Natural killer cell (primary cell): Measurements from ENCODE around the gene ASIC3. TPM values are rescaled to one million over a fixed set of nuclear protein-coding genes. Genes with fewer than 3 reads are reported as not detected.

ENCODE experiments used
- ATAC-seq, 3 donors: fragments of 150-1000 bp in 2 of 3; fragments of 200-7000 bp in 1 of 3; cut with Tn5 transposase; 1 replicate in 1 of 3; 2 replicates in 2 of 3; pipeline ENCODE4 v1.10.0; 2021; ENCODE audit warnings: mild to moderate bottlenecking in 2 of 3, moderate library complexity in 2 of 3
- DNase-seq, 2 donors: peaks; one replicate each; pipeline versions ENCODE4 v3.0.0 to v3.0.0-alpha.2; 2013 to 2021; ENCODE audit warnings: mixed read lengths in 1 of 2
- H3K27ac ChIP-seq: one replicate; pipeline ENCODE4 v1.5.1; 2013; ENCODE audit warnings: mild to moderate bottlenecking, low read length
- H3K27me3 ChIP-seq: one replicate; pipeline ENCODE4 v1.6.1; 2013; ENCODE audit warnings: low read length; ENCODE audit not compliant: control insufficient read depth, insufficient read depth
- H3K36me3 ChIP-seq: one replicate; pipeline ENCODE4 v1.6.1; 2013; ENCODE audit warnings: low read length; ENCODE audit not compliant: control insufficient read depth, insufficient read depth
- H3K4me1 ChIP-seq: one replicate; pipeline ENCODE4 v1.6.1; 2013; ENCODE audit warnings: low read length; ENCODE audit not compliant: control insufficient read depth, insufficient read depth
- H3K4me3 ChIP-seq: one replicate; pipeline ENCODE4 v1.5.1; 2013; ENCODE audit warnings: low read length
- H3K9me3 ChIP-seq: one replicate; pipeline ENCODE4 v1.6.1; 2013; ENCODE audit warnings: low read length; ENCODE audit not compliant: control insufficient read depth, insufficient read depth
- H3K27ac Mint-ChIP-seq, 2 donors: one replicate each; pipeline ENCODE4 v1.8.0; 2022; ENCODE audit warnings: mild to moderate bottlenecking in 2 of 2, mixed read lengths in 2 of 2, moderate library complexity in 1 of 2
- H3K27me3 Mint-ChIP-seq, 2 donors: one replicate each; pipeline ENCODE4 v1.8.0; 2022; ENCODE audit warnings: low read depth in 2 of 2, mixed read lengths in 2 of 2
- H3K36me3 Mint-ChIP-seq: one replicate; pipeline ENCODE4 v1.8.0; 2022; ENCODE audit warnings: mixed read lengths
- H3K4me1 Mint-ChIP-seq, 2 donors: one replicate each; pipeline ENCODE4 v1.8.0; 2022; ENCODE audit warnings: mixed read lengths in 2 of 2
- H3K4me3 Mint-ChIP-seq: one replicate; pipeline ENCODE4 v1.8.0; 2022; ENCODE audit warnings: mild to moderate bottlenecking, moderate library complexity, mixed read lengths
- H3K9me3 Mint-ChIP-seq, 2 donors: one replicate each; pipeline ENCODE4 v1.8.0; 2022; ENCODE audit warnings: mixed read lengths in 2 of 2
- CTCF ChIP-seq: fragments of 200-600 bp; IDR thresholded peaks from one replicate; pipeline ENCODE4 v1.8.0; 2022; ENCODE audit warnings: antibody characterized with exemption
- WGBS: methylation state at CpG from one replicate; pipeline ENCODE4 v1.1.7; 2013; ENCODE audit warnings: missing lambda C conversion rate; ENCODE audit not compliant: insufficient coverage; 5-methylcytosine and 5-hydroxymethylcytosine counted together
- intact Hi-C: fragments of 100-400 bp; cut with micrococcal nuclease; formaldehyde crosslinking; loops from one replicate; pipeline ENCODE4 v1.14.2; 2022
- total RNA-seq, 4 donors: library from RNA; stranded (reverse); fragments of 120-200 nt in 1 of 4; gene quantifications; one replicate each; pipeline versions ENCODE4 v1.2.3 to v1.2.4, GENCODE V29; 2013 to 2022

ASIC3 gene
- total RNA-seq, 3 donors from 2014 or later (not counting 1 experiment from before 2014, with no cell fraction given), result 5.7 to 7.9 (median 5.9) TPM

GRCh38 chr7:151008511-151009323 lies 39.6 kb upstream of the ASIC3 start:
- intact Hi-C loops, result no loop called here
- Mint-ChIP-seq H3K36me3 (no peaks in the 10 kb centered on the region), H3K4me1 (peaks cover 46 to 60% of the 10 kb centered on the region in 2 donors), H3K27me3 (peaks cover 0 to 8% of the 10 kb centered on the region in 2 donors), H3K9me3 (no peaks in the 10 kb centered on the region), H3K27ac (peak overlapping the region; percentile 76 to 85), H3K4me3 (peak overlapping the region; percentile 74)
- peak; percentile 72 for TF ChIP-seq CTCF
- no peaks in the 10 kb centered on the region for H3K27me3 ChIP-seq
- H3K4me1 ChIP-seq, result peaks cover 73% of the 10 kb centered on the region
- DNase-seq, result peak; percentile 77 to 87
- 71% methylated on average over 40 of the region's 40 CpGs for WGBS
- H3K36me3 ChIP-seq, result no peaks in the 10 kb centered on the region
- peak overlapping the region; percentile 14 for H3K27ac ChIP-seq
- H3K9me3 ChIP-seq, result no peaks in the 10 kb centered on the region
- peak; percentile 32 to 57 (median 49) for ATAC-seq
- H3K4me3 ChIP-seq, result no peak overlapping the region

GRCh38 chr7:151009327-151010036 lies 38.8 kb upstream of the ASIC3 start:
- intact Hi-C loops, result loop anchor here (5.0 to 10.0 kb wide), 2 partner anchors 32 to 345 kb away; partner anchors contain the start of gene KCNH2
- no peak overlapping the region for H3K4me3 Mint-ChIP-seq
- no peaks in the 10 kb centered on the region for H3K36me3 ChIP-seq
- no peak for TF ChIP-seq CTCF
- whole genome bisulfite sequencing, result 84% methylated on average over 21 of the region's 22 CpGs
- no peak for DNase-seq
- no peaks in the 10 kb centered on the region for H3K36me3 Mint-ChIP-seq
- H3K9me3 ChIP-seq, result no peaks in the 10 kb centered on the region
- H3K27ac Mint-ChIP-seq, result peak overlapping the region; percentile 94 to 95
- H3K4me3 ChIP-seq, result no peak overlapping the region
- H3K27ac ChIP-seq, result peak overlapping the region; percentile 67
- peaks cover 0 to 6% of the 10 kb centered on the region in 2 donors for H3K27me3 Mint-ChIP-seq
- peaks cover 52 to 67% of the 10 kb centered on the region in 2 donors for H3K4me1 Mint-ChIP-seq
- H3K27me3 ChIP-seq, result no peaks in the 10 kb centered on the region
- peaks cover 80% of the 10 kb centered on the region for H3K4me1 ChIP-seq
- no peaks in the 10 kb centered on the region for H3K9me3 Mint-ChIP-seq
- ATAC-seq, result no peak

GRCh38 chr7:151010037-151010306 lies 38.4 kb upstream of the ASIC3 start:
- H3K27ac ChIP-seq, result peak overlapping the region; percentile 67
- intact Hi-C loops, result loop anchor here (5.0 to 10.0 kb wide), 2 partner anchors 33 to 345 kb away; partner anchors contain the start of gene KCNH2

More at GRCh38 chr7:151010037-151010306, 38.4 kb upstream of the ASIC3 start:
- Mint-ChIP-seq H3K36me3 (no peaks in the 10 kb centered on the region), H3K9me3 (no peaks in the 10 kb centered on the region), H3K27ac (peak overlapping the region; percentile 94 to 95), H3K4me1 (peaks cover 54 to 71% of the 10 kb centered on the region in 2 donors), H3K4me3 (peak overlapping the region; percentile 77), H3K27me3 (peaks cover 0 to 4% of the 10 kb centered on the region in 2 donors)
- H3K27me3 ChIP-seq, result no peaks in the 10 kb centered on the region
- ATAC-seq, result no peak
- TF ChIP-seq CTCF, result no peak
- 64% methylated on average over 7 of the region's 7 CpGs for WGBS
- H3K4me3 ChIP-seq, result no peak overlapping the region
- H3K4me1 ChIP-seq, result peaks cover 85% of the 10 kb centered on the region
- no peaks in the 10 kb centered on the region for H3K36me3 ChIP-seq
- no peak for DNase-seq
- H3K9me3 ChIP-seq, result no peaks in the 10 kb centered on the region
